H1 (cell line): ENCODE measurements around the gene ANAPC5. TPM values are rescaled to one million over a fixed set of nuclear protein-coding genes. Genes with fewer than 3 reads are reported as not detected.

Experiments
- CTCF ChIA-PET: fragments of 300-600 bp; sonication (Branson Sonifier 250); formaldehyde crosslinking; loops from one replicate; lab custom pipeline; 2021; ENCODE audit not compliant: partially characterized antibody; lab: Charles Lee
- POLR2A ChIA-PET: fragments of 300-600 bp; sonication (Branson Sonifier 250); formaldehyde crosslinking; loops from one replicate; lab custom pipeline; 2021; ENCODE audit warnings: inconsistent platforms; ENCODE audit not compliant: partially characterized antibody; lab: Charles Lee
- DNase-seq, 2 experiments: peaks; one replicate each; pipeline versions ENCODE4 v3.0.0 to v3.0.0-alpha.2; 2010 to 2022; ENCODE audit warnings: low spot score in 2 of 2, low read depth in 1 of 2, mixed read lengths in 1 of 2
- FAIRE-seq: peaks from 2 replicates; lab custom pipeline; 2011; peaks lifted over from hg19 to GRCh38; lab: Jason Lieb, UNC
- H2AFZ ChIP-seq: 2 replicates; pipeline ENCODE4 v1.8.1; 2012; ENCODE audit warnings: low read length, inconsistent platforms
- H2AK5ac ChIP-seq: 2 replicates; pipeline ENCODE4 v1.6.1; 2013; ENCODE audit warnings: low read depth, low read length
- H2BK120ac ChIP-seq: replicated peaks from 2 replicates; pipeline ENCODE3; 2013; ENCODE audit warnings: low read depth, low read length, inconsistent platforms
- H2BK12ac ChIP-seq: 2 replicates; pipeline ENCODE4 v1.6.1; 2013; ENCODE audit warnings: low read depth, low read length
- H2BK15ac ChIP-seq: 2 replicates; pipeline ENCODE4 v1.6.1; 2013; ENCODE audit warnings: low read length
- H2BK20ac ChIP-seq: 2 replicates; pipeline ENCODE4 v1.6.1; 2013; ENCODE audit warnings: low read length
- H2BK5ac ChIP-seq: 2 replicates; pipeline ENCODE4 v1.6.1; 2013; ENCODE audit warnings: low read depth, low read length
- H3K14ac ChIP-seq: 2 replicates; pipeline ENCODE4 v1.6.1; 2013; ENCODE audit warnings: inconsistent platforms; ENCODE audit not compliant: insufficient read length
- H3K18ac ChIP-seq: 2 replicates; pipeline ENCODE4 v1.6.1; 2013; ENCODE audit warnings: low read length; ENCODE audit errors: extremely low read depth
- H3K23ac ChIP-seq: 2 replicates; pipeline ENCODE4 v1.6.1; 2013; ENCODE audit warnings: inconsistent platforms; ENCODE audit not compliant: insufficient read length
- H3K23me2 ChIP-seq: 2 replicates; pipeline ENCODE4 v1.6.1; 2013; ENCODE audit warnings: low read depth, low read length
- H3K27ac ChIP-seq: 2 replicates; pipeline ENCODE4 v1.6.1; 2011; ENCODE audit warnings: low read depth, low read length, inconsistent platforms
- H3K27me3 ChIP-seq, 4 experiments: replicated peaks in 1 of 4; 1 replicate in 1 of 4; 2 replicates in 3 of 4; pipeline versions ENCODE4 v1.6.1 to v1.8.1; 2011 to 2013; ENCODE audit warnings: low read length in 3 of 4, mild to moderate bottlenecking in 3 of 4, inconsistent platforms in 2 of 4, mixed read lengths in 2 of 4, moderate library complexity in 1 of 4; ENCODE audit not compliant: control insufficient read depth in 3 of 4, insufficient read depth in 3 of 4; ENCODE audit errors: extremely low read depth in 1 of 4
- H3K36me3 ChIP-seq, 4 experiments: 2 replicates each; pipeline versions ENCODE4 v1.6.1 to v1.8.1; 2011 to 2013; ENCODE audit warnings: mild to moderate bottlenecking in 4 of 4, low read length in 3 of 4, moderate library complexity in 2 of 4, control low read depth in 1 of 4, inconsistent platforms in 1 of 4; ENCODE audit not compliant: insufficient read depth in 4 of 4, control insufficient read depth in 2 of 4
- H3K4ac ChIP-seq: replicated peaks from 2 replicates; pipeline ENCODE3; 2013; ENCODE audit warnings: low read length, low read depth, mixed read lengths, inconsistent platforms; ENCODE audit not compliant: insufficient read length
- H3K4me1 ChIP-seq, 4 experiments: replicated peaks in 1 of 4; 1 replicate in 1 of 4; 2 replicates in 3 of 4; pipeline versions ENCODE4 v1.6.1 to v1.8.1; 2011 to 2013; ENCODE audit warnings: low read length in 3 of 4, inconsistent platforms in 2 of 4, mixed read lengths in 1 of 4; ENCODE audit not compliant: insufficient read depth in 4 of 4, control insufficient read depth in 3 of 4
- H3K4me2 ChIP-seq, 2 experiments: 2 replicates each; pipeline versions ENCODE4 v1.6.1 to v1.8.1; 2011 to 2013; ENCODE audit warnings: low read depth in 2 of 2, low read length in 2 of 2, control low read depth in 1 of 2, inconsistent platforms in 1 of 2, mild to moderate bottlenecking in 1 of 2; ENCODE audit not compliant: insufficient read depth in 1 of 2
- H3K4me3 ChIP-seq, 4 experiments: fragments of 200-600, 300-600 bp in 1 of 4; sonication (generic), shearing (Covaris generic), sonication (Bioruptor Twin) in 1 of 4; 2 replicates each; pipeline versions ENCODE4 v1.5.1 to v1.8.1; 2011 to 2016; ENCODE audit warnings: low read length in 4 of 4, low read depth in 3 of 4, control low read depth in 2 of 4, inconsistent platforms in 2 of 4, mild to moderate bottlenecking in 2 of 4, mixed read lengths in 1 of 4, moderate library complexity in 1 of 4; ENCODE audit not compliant: insufficient read depth in 2 of 4; ENCODE audit errors: extremely low read depth in 1 of 4
- H3K56ac ChIP-seq: replicated peaks from 2 replicates; pipeline ENCODE3; 2013; ENCODE audit warnings: low read depth, mild to moderate bottlenecking, mixed read lengths, low read length, inconsistent platforms; ENCODE audit not compliant: insufficient read length
- H3K79me1 ChIP-seq: 2 replicates; pipeline ENCODE4 v1.6.1; 2013; ENCODE audit warnings: low read depth, low read length, control low read depth
- H3K79me2 ChIP-seq, 2 experiments: 2 replicates each; pipeline versions ENCODE4 v1.6.1 to v1.8.1; 2012 to 2013; ENCODE audit warnings: low read length in 2 of 2, mild to moderate bottlenecking in 2 of 2, inconsistent platforms in 1 of 2; ENCODE audit not compliant: insufficient read depth in 2 of 2, control insufficient read depth in 1 of 2
- H3K9ac ChIP-seq, 4 experiments: replicated peaks in 1 of 4; 1 replicate in 1 of 4; 2 replicates in 3 of 4; pipeline versions ENCODE4 v1.6.1 to v1.8.1; 2011 to 2013; ENCODE audit warnings: low read depth in 3 of 4, low read length in 3 of 4, control low read depth in 2 of 4, mild to moderate bottlenecking in 2 of 4, moderate library complexity in 2 of 4, inconsistent platforms in 1 of 4; ENCODE audit errors: extremely low read depth in 1 of 4
- H3K9me3 ChIP-seq, 2 experiments: 2 replicates each; pipeline versions ENCODE4 v1.6.1 to v1.8.1; 2012 to 2013; ENCODE audit warnings: mild to moderate bottlenecking in 2 of 2, moderate library complexity in 2 of 2, control low read depth in 1 of 2, inconsistent platforms in 1 of 2, low read depth in 1 of 2, low read length in 1 of 2, mixed read lengths in 1 of 2; ENCODE audit not compliant: insufficient read depth in 2 of 2
- H4K20me1 ChIP-seq, 2 experiments: replicated peaks in 1 of 2; 2 replicates each; pipeline versions ENCODE3 to v1.8.1; 2011 to 2013; ENCODE audit warnings: inconsistent platforms in 2 of 2, low read length in 2 of 2, mild to moderate bottlenecking in 1 of 2; ENCODE audit not compliant: insufficient read depth in 2 of 2, control insufficient read depth in 1 of 2
- H4K5ac ChIP-seq: 2 replicates; pipeline ENCODE4 v1.6.1; 2013; ENCODE audit warnings: low read length, low read depth, mixed read lengths, inconsistent platforms; ENCODE audit not compliant: insufficient read length
- H4K8ac ChIP-seq: 2 replicates; pipeline ENCODE4 v1.8.0; 2013; ENCODE audit warnings: mild to moderate bottlenecking, moderate library complexity, low read length, inconsistent platforms; ENCODE audit not compliant: insufficient read depth; ENCODE audit errors: extremely low read depth
- H4K91ac ChIP-seq: replicated peaks from 2 replicates; pipeline ENCODE3; 2013; ENCODE audit warnings: low read length, mixed read lengths, inconsistent platforms; ENCODE audit not compliant: insufficient read length
- BCL11A ChIP-seq, 2 experiments: IDR thresholded peaks; one replicate each; pipeline ENCODE4 v1.6.1; 2011; ENCODE audit warnings: low read depth in 2 of 2, low read length in 2 of 2, mild to moderate bottlenecking in 2 of 2
- KDM1A ChIP-seq: fragments of 200-600, 300-600 bp; sonication (generic); IDR thresholded peaks from 2 replicates; pipeline ENCODE4 v1.7.1; 2016; ENCODE audit warnings: mild to moderate bottlenecking, low read length, borderline replicate concordance
- POU5F1 ChIP-seq: IDR thresholded peaks from 2 replicates; pipeline ENCODE4 v1.6.1; 2011; ENCODE audit warnings: low read depth, mild to moderate bottlenecking, low read length, moderate library complexity
- RXRA ChIP-seq: IDR thresholded peaks from 2 replicates; pipeline ENCODE4 v1.6.1; 2011; ENCODE audit warnings: low read depth, mild to moderate bottlenecking, low read length, moderate library complexity; ENCODE audit not compliant: insufficient read depth
- SP2 ChIP-seq: IDR thresholded peaks from 2 replicates; pipeline ENCODE4 v1.6.1; 2012; ENCODE audit warnings: mild to moderate bottlenecking, low read length, inconsistent platforms
- WGBS, 2 experiments: shearing (Covaris generic) in 1 of 2; methylation state at CpG; one replicate each; pipeline versions ENCODE4 v1.1.6 to v1.1.7; 2013 to 2015; ENCODE audit warnings: low lambda C conversion rate in 2 of 2, mixed read lengths in 2 of 2, inconsistent platforms in 1 of 2, low coverage in 1 of 2, missing lambda C conversion rate in 1 of 2; ENCODE audit not compliant: insufficient replicate concordance in 2 of 2, insufficient coverage in 1 of 2, insufficient read length in 1 of 2; ENCODE audit errors: extremely low coverage in 1 of 2, missing lambda C conversion rate in 1 of 2; 5-methylcytosine and 5-hydroxymethylcytosine counted together
- polyA plus RNA-seq, 7 experiments: library from polyadenylated mRNA; depleted of rRNA in 3 of 7; stranded (reverse) in 5 of 7; unstranded in 2 of 7; fragments of >200 nt in 5 of 7; fragments of 200-250 nt in 2 of 7; gene quantifications; 1 replicate in 5 of 7; 2 replicates in 1 of 7; 4 replicates in 1 of 7; pipeline versions ENCODE4 v1.2.1 to v1.2.3, GENCODE V29; 2011 to 2013; ENCODE audit warnings: missing spikeins in 2 of 7, mixed read lengths in 2 of 7
- total RNA-seq: library from RNA; stranded (reverse); fragmentation: NEBNext Ultra II Directional; extraction: Animal tissue kit (Norgen Biotek cat#: 25700); gene quantifications from 2 replicates; pipeline ENCODE4 v1.2.1, GENCODE V29; 2021
- TF ChIP-seq, protein P1 (sequence below): IDR thresholded peaks from 2 replicates; pipeline ENCODE4 v1.6.1; 2012; ENCODE audit warnings: inconsistent platforms

ANAPC5 gene
- total and polyA plus RNA-seq, 2 of the 8 experiments (the other 6 are each of a cell fraction or from before 2014, with no cell fraction given): 103 to 127 TPM

DNA sequence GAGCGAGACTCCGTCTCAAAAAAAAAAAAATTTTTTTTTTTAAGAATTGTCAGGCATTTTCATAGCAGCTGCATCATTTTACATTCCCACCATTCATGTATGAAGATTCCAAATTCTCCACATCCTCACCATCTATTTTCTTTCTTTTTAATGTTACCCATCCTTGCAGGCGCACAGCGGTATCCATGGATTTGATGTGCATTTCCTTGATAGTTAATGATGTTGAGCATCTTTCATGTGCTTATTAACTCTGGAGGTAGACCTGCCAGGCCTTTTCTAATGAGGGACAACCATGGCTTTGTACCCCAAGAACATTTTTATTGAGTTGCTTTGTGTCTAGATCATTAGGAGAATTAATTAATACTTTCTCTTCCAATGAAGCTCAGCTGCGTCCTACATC, 46.1 kb upstream of the ANAPC5 start:
- no peak overlapping the region for H2BK5ac ChIP-seq
- H3K4me2 ChIP-seq: peak overlapping the region; percentile 79 to 99; a peak in 3 of 4 replicates
- H4K8ac ChIP-seq: no peak overlapping the region
- peaks cover 4% of the 10 kb centered on the region; the same call in 1 of the 2 replicates for H3K79me1 ChIP-seq
- no peak overlapping the region for H2AFZ ChIP-seq
- FAIRE-seq (no peak), DNase-seq (no peak)
- H3K56ac ChIP-seq: no peak overlapping the region
- peaks cover 0 to 4% (median 0%) of the 10 kb centered on the region in 4 experiments; a peak in 1 of 8 replicates for H3K36me3 ChIP-seq
- no peaks in the 10 kb centered on the region for H3K9me3 ChIP-seq
- no peak overlapping the region for H2AK5ac ChIP-seq
- peaks cover 4 to 27% of the 10 kb centered on the region in 2 experiments; a peak in 3 of 4 replicates for H3K79me2 ChIP-seq
- H3K9ac ChIP-seq: no peak overlapping the region
- WGBS, 2 experiments: 99% methylated on average over 5 of the region's 5 CpGs; no CpG with 5 or more reads in 1 of the 2 experiments
- no peak overlapping the region for H3K27ac ChIP-seq
- H3K4me3 ChIP-seq: peak overlapping the region in 1 of 4 experiments; percentile 87; a peak in 2 of 8 replicates
- no peak overlapping the region for H2BK12ac ChIP-seq
- H3K14ac ChIP-seq: no peak overlapping the region
- no peak overlapping the region for H3K4ac ChIP-seq
- no peak overlapping the region for H2BK20ac ChIP-seq
- H4K20me1 ChIP-seq: peaks cover 0 to 3% of the 10 kb centered on the region in 2 experiments
- H4K5ac ChIP-seq: no peak overlapping the region
- ChIA-PET POLR2A (interaction anchor here (2.7 kb wide), 1 partner anchor 15 kb away, joined by 22 read pairs; no protein-coding TSS in a partner anchor), CTCF (interaction anchor here (0.6 to 0.7 kb wide), 2 partner anchors 48 to 315 kb away, joined by 3 to 4 read pairs; no protein-coding TSS in a partner anchor)
- no peak overlapping the region for H3K18ac ChIP-seq
- no peaks in the 10 kb centered on the region for H3K27me3 ChIP-seq
- H3K23me2 ChIP-seq: peaks cover 8% of the 10 kb centered on the region
- H2BK120ac ChIP-seq: no peak overlapping the region
- H4K91ac ChIP-seq: no peak overlapping the region
- H3K23ac ChIP-seq: no peak overlapping the region
- no peak overlapping the region for H2BK15ac ChIP-seq
- H3K4me1 ChIP-seq: peaks cover 0 to 4% (median under 1%) of the 10 kb centered on the region in 4 experiments; a peak in 1 of 7 replicates
- TF ChIP-seq KDM1A (no peak), SP2 (no peak), RXRA (no peak), POU5F1 (no peak), BCL11A (IDR thresholded peaks at IDR 0.05; ENCODE audit: low read depth in 2 of 2, low read length in 2 of 2) (no peak)
- TF ChIP-seq, protein P1, sequence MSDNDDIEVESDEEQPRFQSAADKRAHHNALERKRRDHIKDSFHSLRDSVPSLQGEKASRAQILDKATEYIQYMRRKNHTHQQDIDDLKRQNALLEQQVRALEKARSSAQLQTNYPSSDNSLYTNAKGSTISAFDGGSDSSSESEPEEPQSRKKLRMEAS: no peak
